ENCODE measurements around the gene NLGN1. TPM values are rescaled to one million over a fixed set of nuclear protein-coding genes. Genes with fewer than 3 reads are reported as not detected.
A peak's percentile ranks its signal among the peaks of the same experiment; 100 is the strongest.

NLGN1 gene
- total RNA-seq, 1 donor from 2014 or later, result 34.8 TPM

DNA sequence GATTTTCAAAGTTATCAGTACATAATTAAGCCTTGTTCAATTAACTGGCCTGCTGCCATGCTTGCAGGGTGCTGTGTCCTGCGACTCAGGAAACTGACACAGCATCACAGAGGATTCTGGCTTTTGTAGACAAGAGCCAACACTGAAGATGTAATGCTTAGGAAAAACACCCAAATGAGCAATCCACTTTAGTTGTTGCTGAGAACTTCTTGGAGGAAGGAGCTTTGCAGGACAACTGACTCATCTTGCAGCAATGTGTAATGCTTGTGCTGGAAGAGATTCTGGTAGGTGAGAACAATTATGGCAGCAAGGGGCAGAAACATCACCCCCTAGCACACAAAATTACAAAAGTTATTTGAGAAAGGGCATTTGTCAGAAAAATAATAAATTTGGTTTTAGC is 67.6 kb downstream of the NLGN1 start:
- Histone ChIP-seq H3K4me1 (no peaks in the 10 kb centered on the region), H3K4me3 (no peak overlapping the region), H3K79me2 (ENCODE audit: low read depth) (no peaks in the 10 kb centered on the region), H3K4me2 (no peak overlapping the region), H3K9ac (no peak overlapping the region), H3K27me3 (no peaks in the 10 kb centered on the region), H3K27ac (no peak overlapping the region), H3F3A (ENCODE audit: low read depth) (no peaks in the 10 kb centered on the region), H3K36me3 (no peaks in the 10 kb centered on the region), H3K9me3 (ENCODE audit: low read depth) (no peaks in the 10 kb centered on the region), H2AFZ (replicated peaks) (no peak overlapping the region), H4K20me1 (ENCODE audit: low read depth) (no peaks in the 10 kb centered on the region)
- peak; percentile 6 for DNase-seq (ENCODE audit: low spot score)
- no peak overlapping the region for H3K27ac Mint-ChIP-seq
- H3K9me3 Mint-ChIP-seq, result no peaks in the 10 kb centered on the region
- H3K27me3 Mint-ChIP-seq (ENCODE audit: insufficient read depth, low read depth), result no peaks in the 10 kb centered on the region
- H3K4me3 Mint-ChIP-seq, result no peak overlapping the region
- peaks cover 3% of the 10 kb centered on the region for H3K36me3 Mint-ChIP-seq
- TF ChIP-seq EZH2 (IDR thresholded peaks at IDR 0.05) (no peak), EZH2phosphoT487 (IDR thresholded peaks at IDR 0.05) (no peak)
- TF ChIP-seq, protein P1, sequence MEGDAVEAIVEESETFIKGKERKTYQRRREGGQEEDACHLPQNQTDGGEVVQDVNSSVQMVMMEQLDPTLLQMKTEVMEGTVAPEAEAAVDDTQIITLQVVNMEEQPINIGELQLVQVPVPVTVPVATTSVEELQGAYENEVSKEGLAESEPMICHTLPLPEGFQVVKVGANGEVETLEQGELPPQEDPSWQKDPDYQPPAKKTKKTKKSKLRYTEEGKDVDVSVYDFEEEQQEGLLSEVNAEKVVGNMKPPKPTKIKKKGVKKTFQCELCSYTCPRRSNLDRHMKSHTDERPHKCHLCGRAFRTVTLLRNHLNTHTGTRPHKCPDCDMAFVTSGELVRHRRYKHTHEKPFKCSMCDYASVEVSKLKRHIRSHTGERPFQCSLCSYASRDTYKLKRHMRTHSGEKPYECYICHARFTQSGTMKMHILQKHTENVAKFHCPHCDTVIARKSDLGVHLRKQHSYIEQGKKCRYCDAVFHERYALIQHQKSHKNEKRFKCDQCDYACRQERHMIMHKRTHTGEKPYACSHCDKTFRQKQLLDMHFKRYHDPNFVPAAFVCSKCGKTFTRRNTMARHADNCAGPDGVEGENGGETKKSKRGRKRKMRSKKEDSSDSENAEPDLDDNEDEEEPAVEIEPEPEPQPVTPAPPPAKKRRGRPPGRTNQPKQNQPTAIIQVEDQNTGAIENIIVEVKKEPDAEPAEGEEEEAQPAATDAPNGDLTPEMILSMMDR (IDR thresholded peaks at IDR 0.05), result no peak
- H3K4me1 Mint-ChIP-seq, result no peaks in the 10 kb centered on the region

DNA sequence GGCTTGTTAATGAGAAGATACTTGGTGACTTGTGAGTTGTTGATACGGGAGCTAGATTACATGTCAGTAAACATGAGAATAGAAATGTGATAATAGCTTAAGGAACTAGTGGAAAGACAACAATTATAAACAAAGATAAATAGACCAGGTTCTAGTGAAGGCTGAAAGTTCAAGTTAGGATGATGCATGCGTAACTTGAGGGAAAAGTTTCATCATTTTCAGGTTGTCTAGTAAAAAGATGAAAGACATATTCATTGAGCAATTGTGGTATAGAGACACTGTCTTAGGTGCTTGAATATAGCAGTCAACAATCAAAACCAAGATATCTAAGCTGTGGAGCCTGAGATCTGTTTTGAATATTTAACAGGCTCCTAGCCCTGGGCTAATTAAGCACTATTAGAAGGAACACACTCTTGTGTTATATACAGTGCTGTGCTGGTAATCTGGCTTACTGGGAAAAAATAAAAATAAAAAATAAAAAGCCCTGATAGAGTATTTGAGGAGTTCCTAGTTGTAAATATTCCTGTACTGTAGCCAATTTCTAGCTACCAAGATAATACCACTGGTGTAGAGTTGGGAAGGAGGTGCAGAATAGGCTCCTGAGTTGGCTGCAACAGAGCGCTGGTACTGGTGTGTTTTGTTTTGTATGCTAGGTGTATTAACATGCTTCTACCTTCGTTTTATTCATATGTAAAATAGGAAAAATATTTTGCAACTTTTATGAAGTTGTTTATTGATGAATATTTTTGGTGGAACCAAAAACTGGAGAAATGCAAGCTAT is 68.5 kb downstream of the NLGN1 start:
- Mint-ChIP-seq H3K9me3 (no peaks in the 10 kb centered on the region), H3K36me3 (peaks cover 3% of the 10 kb centered on the region), H3K27me3 (ENCODE audit: insufficient read depth, low read depth) (no peaks in the 10 kb centered on the region), H3K4me1 (no peaks in the 10 kb centered on the region), H3K4me3 (no peak overlapping the region), H3K27ac (no peak overlapping the region)
- TF ChIP-seq EZH2 (IDR thresholded peaks at IDR 0.05), result no peak
- TF ChIP-seq, protein P1 (IDR thresholded peaks at IDR 0.05), result no peak
- no peak for TF ChIP-seq EZH2phosphoT487 (IDR thresholded peaks at IDR 0.05)
- no peak overlapping the region for H3K4me2 ChIP-seq
- H3F3A ChIP-seq (ENCODE audit: low read depth), result no peaks in the 10 kb centered on the region
- no peaks in the 10 kb centered on the region for H3K79me2 ChIP-seq (ENCODE audit: low read depth)
- no peak overlapping the region for H3K4me3 ChIP-seq
- no peaks in the 10 kb centered on the region for H3K4me1 ChIP-seq
- no peak for DNase-seq (ENCODE audit: low spot score)
- H3K36me3 ChIP-seq, result no peaks in the 10 kb centered on the region
- no peaks in the 10 kb centered on the region for H4K20me1 ChIP-seq (ENCODE audit: low read depth)
- H3K27ac ChIP-seq, result no peak overlapping the region
- no peaks in the 10 kb centered on the region for H3K9me3 ChIP-seq (ENCODE audit: low read depth)
- no peak overlapping the region for H3K9ac ChIP-seq
- H2AFZ ChIP-seq (replicated peaks), result no peak overlapping the region
- H3K27me3 ChIP-seq, result no peaks in the 10 kb centered on the region

GRCh38 chr3:173467501-173467900 is 70.0 kb downstream of the NLGN1 start:
- Histone ChIP-seq H3K4me1 (no peaks in the 10 kb centered on the region), H3K4me3 (no peak overlapping the region), H3K4me2 (no peak overlapping the region), H3K36me3 (no peaks in the 10 kb centered on the region), H3K27ac (no peak overlapping the region), H3F3A (ENCODE audit: low read depth) (no peaks in the 10 kb centered on the region), H2AFZ (replicated peaks) (no peak overlapping the region), H3K79me2 (ENCODE audit: low read depth) (no peaks in the 10 kb centered on the region), H3K9me3 (ENCODE audit: low read depth) (no peaks in the 10 kb centered on the region), H3K27me3 (no peaks in the 10 kb centered on the region), H3K9ac (no peak overlapping the region), H4K20me1 (ENCODE audit: low read depth) (no peaks in the 10 kb centered on the region)
- no peaks in the 10 kb centered on the region for H3K27me3 Mint-ChIP-seq (ENCODE audit: insufficient read depth, low read depth)
- no peak overlapping the region for H3K4me3 Mint-ChIP-seq
- peaks cover 3% of the 10 kb centered on the region for H3K36me3 Mint-ChIP-seq
- no peak for TF ChIP-seq EZH2phosphoT487 (IDR thresholded peaks at IDR 0.05)
- no peak for TF ChIP-seq EZH2 (IDR thresholded peaks at IDR 0.05)
- TF ChIP-seq, protein P1 (IDR thresholded peaks at IDR 0.05), result no peak
- DNase-seq (ENCODE audit: low spot score), result no peak
- no peaks in the 10 kb centered on the region for H3K9me3 Mint-ChIP-seq
- peaks cover under 1% of the 10 kb centered on the region for H3K4me1 Mint-ChIP-seq
- no peak overlapping the region for H3K27ac Mint-ChIP-seq
